NCI-H1417 treated with DMSO at 0.1 percent for 48 hours (cell line): Measurements from ENCODE around the gene NEURL1B.
"Not testable (repeated sequence)": the region's sequence is repeated elsewhere in the genome, so short reads cannot be mapped to it uniquely, and the experiment has no call there.

Experiments used
- DNase-seq: peaks from one replicate; lab custom pipeline; 2025; lab: John Stamatoyannopoulos, UW

The NEURL1B gene

DNA sequence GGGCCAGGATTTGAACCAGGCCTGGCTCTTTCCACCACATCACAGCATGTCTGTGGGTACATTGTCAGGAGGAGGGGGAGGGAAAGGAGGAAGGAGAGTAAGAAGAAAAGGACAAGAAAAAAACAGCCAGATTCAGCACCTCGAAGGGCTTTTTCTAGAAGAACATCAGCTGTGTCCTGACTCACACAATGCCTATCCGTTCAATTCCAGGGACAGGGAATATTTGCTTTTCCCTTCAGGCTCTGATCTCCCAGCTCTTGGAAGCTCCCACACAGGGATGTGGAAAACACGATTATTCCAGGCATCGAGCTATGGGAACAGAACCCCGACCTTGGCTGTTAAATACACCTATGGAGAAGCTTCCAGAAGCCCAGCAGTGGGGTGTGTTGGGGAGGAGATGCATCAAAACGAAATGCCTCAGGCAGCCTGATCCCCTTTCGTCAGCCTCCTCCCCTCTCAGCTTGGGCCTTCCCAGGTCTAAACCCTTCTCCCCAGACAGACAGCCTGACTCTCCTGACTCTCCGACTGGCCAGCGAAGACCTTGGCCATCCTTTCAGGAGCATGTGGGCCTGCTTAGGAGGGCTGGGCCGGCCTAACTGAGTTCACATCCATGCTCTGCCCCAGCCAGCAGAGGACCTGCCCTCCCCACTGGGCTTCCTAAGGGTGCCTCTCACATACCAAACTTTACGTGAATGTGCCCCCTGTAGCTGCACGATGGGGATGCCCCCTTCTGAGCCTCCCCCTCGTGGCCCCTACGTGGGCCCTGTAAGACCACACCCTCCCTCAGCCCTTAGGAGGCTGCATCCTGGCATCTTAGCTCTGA, 54.4 kb downstream of the NEURL1B start:
- no peak for DNase-seq

- no peak for DNase-seq
Observed at GRCh38 chr5:172696171-172696849, 55.2 kb downstream of the NEURL1B start.

GRCh38 chr5:172697123-172698121, 56.4 kb downstream of the NEURL1B start:
- peak; percentile 12 for DNase-seq

- no peak for DNase-seq
Observed at GRCh38 chr5:172699423-172699822, 58.4 kb downstream of the NEURL1B start.

GRCh38 chr5:172699999-172700364, 58.9 kb downstream of the NEURL1B start:
- DNase-seq, result no peak

DNA sequence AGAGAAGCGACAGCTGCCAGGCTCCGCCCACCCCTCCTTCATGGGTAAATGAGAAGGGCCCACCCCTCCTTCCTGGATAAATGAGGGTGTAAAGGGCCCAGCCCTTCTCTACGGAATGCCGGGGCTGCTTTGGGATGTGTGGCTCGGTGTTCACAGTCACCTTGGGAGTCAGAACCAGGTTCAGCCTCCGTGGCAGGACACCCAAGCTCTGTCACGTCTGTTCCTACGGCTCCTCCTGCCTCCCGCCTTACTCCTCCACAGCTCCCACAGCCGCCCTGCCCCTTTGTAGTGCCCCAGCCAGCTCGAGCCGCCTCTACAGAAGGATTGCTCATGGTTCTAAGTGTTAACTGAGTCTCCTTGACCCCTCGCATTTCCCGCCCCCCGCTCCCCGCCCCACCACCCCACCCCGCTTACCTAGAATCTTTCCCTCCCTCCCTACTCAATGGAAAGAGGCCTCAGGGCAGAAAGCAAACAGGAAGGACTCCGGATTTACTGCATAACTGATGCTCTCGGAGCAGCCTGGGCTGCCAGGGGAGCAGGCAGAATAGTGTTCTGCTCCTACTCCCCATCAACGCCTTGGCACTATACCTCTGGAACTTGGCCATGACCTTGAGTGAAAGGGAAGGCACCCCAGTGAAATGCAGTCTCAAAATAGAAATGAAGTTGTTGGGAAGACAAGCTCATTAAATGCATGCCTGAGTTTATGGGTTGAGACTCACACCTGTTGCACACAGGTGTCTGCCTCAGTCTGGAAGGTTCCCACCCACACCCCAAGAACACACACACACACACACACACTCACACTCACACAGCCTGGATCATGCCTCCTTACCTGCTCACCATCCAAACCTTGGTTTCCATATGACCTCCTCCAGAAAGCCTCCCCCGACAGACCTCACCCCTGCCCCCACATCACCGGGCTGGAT, 59.6 kb downstream of the NEURL1B start:
- no peak for DNase-seq

DNA sequence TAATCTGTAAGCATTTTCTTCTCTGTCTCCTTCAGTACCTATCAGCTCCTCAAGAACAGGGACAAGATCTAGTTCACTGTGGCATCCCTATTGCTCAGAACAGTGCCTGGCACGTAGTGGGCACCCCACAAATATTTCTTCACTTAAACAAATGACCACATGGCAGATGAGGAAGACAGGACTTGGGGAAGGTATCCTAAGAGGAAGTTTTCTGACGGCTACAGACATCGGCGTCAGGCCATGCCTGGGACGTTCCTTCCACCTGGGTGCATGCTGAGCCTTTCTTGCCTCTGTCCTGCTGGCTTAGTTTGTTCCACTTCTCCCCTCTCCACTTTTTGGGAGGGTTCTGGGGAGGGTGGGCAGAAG, 60.2 kb downstream of the NEURL1B start:
- DNase-seq, result no peak

GRCh38 chr5:172703952-172704351, 62.9 kb downstream of the NEURL1B start:
- DNase-seq, result no peak

- no peak for DNase-seq
Observed at GRCh38 chr5:172705576-172706084, 64.6 kb downstream of the NEURL1B start.

DNA sequence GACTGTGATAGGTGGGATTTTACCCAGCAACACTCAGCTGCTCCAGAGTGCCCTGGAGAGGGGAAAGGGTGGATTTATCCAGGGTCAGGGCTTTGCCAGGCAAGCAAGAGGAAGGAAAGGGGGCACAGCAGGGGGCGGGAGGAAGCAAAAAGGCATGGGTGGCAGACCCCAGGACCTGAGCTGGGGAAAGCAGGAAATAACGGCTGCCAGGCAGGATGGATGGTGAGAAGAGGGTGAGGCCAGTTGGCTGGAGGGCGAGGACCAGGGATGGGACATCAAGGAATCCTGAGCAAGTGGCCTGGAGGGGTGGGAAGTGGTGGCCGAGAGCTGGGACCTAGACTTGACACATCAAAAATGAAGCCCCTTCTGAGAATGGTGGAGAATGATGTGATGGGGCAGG, 65.7 kb downstream of the NEURL1B start:
- DNase-seq, result no peak

DNA sequence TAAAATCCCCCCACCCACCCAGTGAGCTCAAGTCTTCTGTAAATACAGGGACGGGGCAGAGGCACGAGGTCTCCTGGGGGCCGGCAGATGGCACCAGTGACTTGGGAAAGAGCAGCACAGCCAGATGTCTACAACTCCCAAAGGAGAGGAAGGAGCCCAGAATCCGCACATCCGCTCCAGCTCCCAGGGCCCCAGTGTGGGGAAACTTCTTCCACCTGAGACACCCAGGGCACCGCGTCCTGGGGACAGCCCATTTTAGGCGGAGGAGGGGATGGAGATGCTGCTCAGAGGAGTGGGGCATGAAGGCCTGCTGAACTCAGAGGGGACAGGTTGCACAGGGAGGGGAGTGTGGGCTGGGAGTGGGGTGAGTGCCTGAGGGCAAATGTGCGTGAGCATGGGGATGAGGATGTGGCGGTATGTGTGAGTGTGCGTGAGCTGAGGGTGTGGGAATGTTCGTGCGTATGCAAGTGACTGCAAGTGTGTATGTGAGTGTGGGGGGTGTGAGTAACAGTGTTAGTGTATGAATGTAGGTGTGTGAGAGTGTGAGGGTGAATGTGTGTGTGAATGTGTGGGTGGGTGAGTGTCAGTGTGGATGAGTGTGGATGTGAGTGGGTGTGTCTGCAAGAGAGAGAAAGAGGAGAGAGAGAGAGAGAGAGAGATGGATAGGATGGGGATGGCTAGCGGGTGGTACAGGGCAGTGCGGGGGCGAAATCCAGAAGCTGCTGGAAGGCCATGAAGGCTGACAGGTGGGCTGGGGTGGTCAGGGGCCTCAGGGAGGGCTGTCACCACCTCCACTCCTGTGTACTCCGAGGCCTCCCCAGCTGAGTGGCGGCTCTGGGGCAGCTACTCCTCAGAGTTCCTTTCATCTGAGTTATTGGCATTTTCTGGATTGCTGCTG, 66.5 kb downstream of the NEURL1B start:
- DNase-seq, result no peak

DNA sequence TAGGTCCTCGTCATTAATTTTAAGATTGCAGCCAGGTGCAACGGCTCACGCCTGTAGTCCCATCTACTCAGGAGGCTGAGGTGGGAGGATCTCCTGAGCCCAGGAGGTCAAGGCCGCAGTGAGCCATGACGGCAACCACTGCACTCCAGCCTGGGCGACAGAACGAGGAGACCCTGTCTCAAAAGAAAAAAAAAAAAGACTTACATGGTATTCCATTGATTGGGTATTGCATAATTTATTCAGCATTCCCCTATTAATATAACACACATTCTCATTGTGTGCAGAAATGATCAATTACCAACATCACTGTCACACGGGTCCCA, 67.1 kb downstream of the NEURL1B start:
- no peak for DNase-seq

DNA sequence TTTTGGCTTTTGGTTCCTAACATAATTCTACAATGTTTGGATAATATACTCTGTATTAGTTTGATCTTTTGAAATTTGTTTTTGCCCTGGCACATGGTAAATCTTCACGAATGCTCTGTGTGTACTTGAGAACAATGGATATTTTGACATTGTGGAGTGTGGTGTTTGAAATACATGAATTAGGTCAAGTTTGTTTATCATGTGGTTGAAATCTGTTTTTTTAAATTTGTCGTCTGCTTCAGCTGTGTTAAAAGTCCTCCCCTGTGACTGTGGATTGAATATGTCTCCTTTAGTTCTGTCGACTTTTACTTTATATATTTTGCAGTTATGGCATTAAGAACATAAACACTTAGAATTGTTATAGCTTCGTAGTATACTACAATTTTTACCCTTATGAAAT, 69.6 kb downstream of the NEURL1B start:
- no peak for DNase-seq

GRCh38 chr5:172711321-172711861, 70.3 kb downstream of the NEURL1B start:
- DNase-seq, result not testable (repeated sequence)

DNA sequence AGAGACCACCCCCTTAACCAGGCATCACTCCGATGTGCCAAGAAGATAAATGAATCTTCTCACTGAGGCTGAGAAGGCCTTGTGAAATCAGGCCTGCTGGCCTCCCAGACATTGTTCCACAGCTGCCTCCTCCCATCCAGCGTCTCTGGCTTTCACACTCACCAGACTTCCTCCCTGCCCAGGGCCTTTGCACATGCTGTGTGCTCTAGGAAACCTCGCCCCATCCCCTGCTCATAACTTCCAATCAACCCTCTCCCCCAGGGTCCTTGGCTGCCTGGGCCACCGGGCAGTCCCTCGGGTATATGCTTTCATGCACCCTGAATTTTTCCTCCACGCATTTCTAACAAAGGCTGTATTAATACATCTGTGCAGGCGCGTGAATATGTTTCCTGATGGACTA, 71.5 kb downstream of the NEURL1B start:
- no peak for DNase-seq

- DNase-seq, result no peak
Observed at GRCh38 chr5:172713113-172713808, 72.2 kb downstream of the NEURL1B start.

DNA sequence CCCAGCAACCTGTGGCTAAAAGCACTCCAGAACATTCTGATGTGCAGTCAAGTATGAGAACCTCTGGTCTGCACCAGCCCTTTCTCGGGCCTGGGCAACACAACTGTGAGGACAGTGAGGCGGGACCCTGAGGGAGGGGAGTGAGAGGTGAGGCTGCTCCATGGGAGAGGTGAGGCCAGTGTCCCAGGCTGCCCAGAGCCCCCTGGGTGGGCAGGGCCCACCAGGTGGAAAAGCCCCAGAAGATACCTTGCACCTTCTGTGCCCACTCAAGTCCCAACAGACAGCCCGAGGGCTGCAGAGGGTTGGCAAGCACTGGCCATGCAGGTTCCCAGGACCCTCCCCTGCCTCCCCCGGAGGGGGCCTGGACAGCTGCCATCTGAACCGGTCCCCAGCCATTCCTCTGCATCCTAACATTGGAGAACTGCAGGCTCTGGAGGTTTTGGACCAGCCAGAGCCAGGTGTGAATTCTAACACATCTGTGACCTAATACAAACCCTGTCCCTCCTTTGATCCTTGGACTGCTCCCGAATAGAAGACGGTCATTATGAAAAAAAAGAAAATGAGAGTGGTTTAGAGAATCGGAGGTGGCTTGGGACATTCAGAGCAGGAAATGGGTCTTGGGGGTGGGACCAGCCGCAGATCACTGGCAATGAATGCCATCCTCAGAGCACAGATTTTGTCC, 72.9 kb downstream of the NEURL1B start:
- no peak for DNase-seq

DNA sequence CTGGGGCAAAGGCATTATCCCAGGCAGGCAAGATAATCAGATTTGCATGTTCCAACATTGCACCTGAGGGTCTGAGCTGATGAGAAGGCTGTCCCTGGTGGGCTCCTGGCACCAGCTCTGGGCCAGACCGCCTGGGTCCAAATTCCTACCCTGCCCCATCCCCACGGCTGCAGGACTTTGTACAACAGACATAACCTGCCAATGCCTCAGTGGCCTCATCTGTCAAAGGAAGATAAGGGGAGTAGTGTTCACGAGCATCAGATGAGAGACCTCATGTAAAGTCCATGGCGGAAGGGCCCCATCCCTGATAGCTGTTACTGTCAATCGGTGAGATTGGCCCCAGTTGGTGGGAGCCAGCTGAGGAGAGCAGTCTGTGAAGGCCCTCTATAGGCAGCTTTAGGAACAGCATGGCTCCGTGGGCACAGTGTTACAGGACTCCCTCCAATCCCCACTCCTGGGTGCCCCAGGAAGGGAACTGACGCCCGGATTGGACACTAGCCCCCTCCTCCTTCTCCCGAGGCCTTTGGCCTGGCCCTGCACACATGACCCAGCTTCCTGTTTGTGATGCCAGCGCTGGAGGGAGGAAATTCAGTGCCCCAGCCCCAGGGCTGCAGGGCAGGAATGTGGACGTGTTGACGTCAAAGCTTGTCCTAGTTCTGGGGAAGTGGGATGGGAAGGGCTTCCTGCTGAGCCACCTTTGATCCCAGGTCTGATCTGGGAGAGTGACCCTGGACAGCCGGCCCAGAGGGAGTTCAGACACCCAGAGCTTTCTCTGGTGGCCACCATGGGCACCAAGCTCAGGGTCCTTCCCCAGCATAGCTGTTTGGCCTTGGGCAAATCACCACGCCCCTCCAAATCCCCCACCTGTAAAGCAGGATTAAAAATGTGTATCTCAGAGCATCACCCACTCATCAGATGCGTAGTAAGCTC, 73.7 kb downstream of the NEURL1B start:
- DNase-seq, result no peak
